SK-N-SH (cell line): ENCODE data around the gene ITGA8. TPM values are rescaled to one million over a fixed set of nuclear protein-coding genes. Genes with fewer than 3 reads are reported as not detected.

Source experiments
- CTCF ChIA-PET: fragments of 300-600, 350-600 bp; formaldehyde crosslinking; extraction: SDS; loops from one replicate; lab custom pipeline; 2021; lab: Yijun Ruan, JAX
- POLR2A ChIA-PET: fragments of 350-600 bp; sonication (Branson Sonifier 250); formaldehyde crosslinking; extraction: SDS; loops from one replicate; lab custom pipeline; 2020; ENCODE audit warnings: antibody characterized with exemption, inconsistent platforms; lab: Yijun Ruan, JAX
- DNase-seq: peaks from one replicate; pipeline ENCODE4 v3.0.0; 2012
- H2AFZ ChIP-seq: fragments of 200-600 bp; sonication (generic); 2 replicates; pipeline ENCODE4 v1.8.1; 2016; ENCODE audit warnings: antibody characterized with exemption, mild to moderate bottlenecking, low read depth
- H3F3A ChIP-seq: fragments of 200-600 bp; sonication (generic); replicated peaks from 2 replicates; pipeline ENCODE3; 2016; ENCODE audit warnings: antibody characterized with exemption, mild to moderate bottlenecking; ENCODE audit not compliant: insufficient read depth
- H3K27ac ChIP-seq, 2 experiments: fragments of 200-500 bp in 1 of 2; fragments of 200-600 bp in 1 of 2; sonication (Bioruptor generic) in 1 of 2; sonication (generic), shearing (Covaris generic) in 1 of 2; 2 replicates each; pipeline versions ENCODE4 v1.5.1 to v1.6.1; 2014 to 2016; ENCODE audit warnings: low read depth in 2 of 2, inconsistent platforms in 1 of 2, low read length in 1 of 2, mild to moderate bottlenecking in 1 of 2, mixed read lengths in 1 of 2
- H3K27me3 ChIP-seq: fragments of 200-600 bp; sonication (generic), shearing (Covaris generic); 2 replicates; pipeline ENCODE4 v1.6.1; 2016; ENCODE audit warnings: mixed run types; ENCODE audit not compliant: insufficient read depth
- H3K36me3 ChIP-seq, 2 experiments: fragments of 200-500 bp in 1 of 2; fragments of 200-600 bp in 1 of 2; sonication (Bioruptor generic) in 1 of 2; sonication (generic) in 1 of 2; replicated peaks in 1 of 2; 2 replicates each; pipeline versions ENCODE3 to v1.5.1; 2014 to 2016; ENCODE audit warnings: low read length in 1 of 2, mild to moderate bottlenecking in 1 of 2; ENCODE audit not compliant: insufficient read depth in 2 of 2, control insufficient read depth in 1 of 2
- H3K4me1 ChIP-seq, 2 experiments: fragments of 200-500 bp in 1 of 2; fragments of 200-600 bp in 1 of 2; sonication (Bioruptor generic) in 1 of 2; sonication (generic), shearing (Covaris generic) in 1 of 2; 2 replicates each; pipeline versions ENCODE4 v1.5.1 to v1.6.1; 2014 to 2016; ENCODE audit warnings: low read depth in 1 of 2, low read length in 1 of 2, mixed run types in 1 of 2; ENCODE audit not compliant: insufficient read depth in 2 of 2, control insufficient read depth in 1 of 2
- H3K4me2 ChIP-seq: fragments of 200-600 bp; sonication (generic), shearing (Covaris generic); 2 replicates; pipeline ENCODE4 v1.6.1; 2017; ENCODE audit warnings: mixed run types
- H3K4me3 ChIP-seq, 2 experiments: fragments of 200-500 bp in 1 of 2; fragments of 200-600 bp in 1 of 2; sonication (Bioruptor generic) in 1 of 2; sonication (generic), shearing (Covaris generic) in 1 of 2; 2 replicates each; pipeline versions ENCODE4 v1.5.1 to v1.8.1; 2014 to 2016; ENCODE audit warnings: low read depth in 2 of 2, inconsistent platforms in 1 of 2, low read length in 1 of 2, mild to moderate bottlenecking in 1 of 2, mixed read lengths in 1 of 2, moderate library complexity in 1 of 2
- H3K79me2 ChIP-seq: fragments of 200-600 bp; sonication (generic); 2 replicates; pipeline ENCODE4 v1.8.1; 2017; ENCODE audit warnings: mild to moderate bottlenecking; ENCODE audit not compliant: insufficient read depth
- H3K9ac ChIP-seq: fragments of 200-600 bp; sonication (generic); 2 replicates; pipeline ENCODE4 v1.6.1; 2017; ENCODE audit warnings: mixed run types
- H3K9me2 ChIP-seq: fragments of 200-600 bp; sonication (generic); 2 replicates; pipeline ENCODE4 v1.6.1; 2017; ENCODE audit warnings: mixed run types
- H3K9me3 ChIP-seq: fragments of 200-600 bp; sonication (generic); 2 replicates; pipeline ENCODE4 v1.6.1; 2017; ENCODE audit warnings: mixed run types, mild to moderate bottlenecking, moderate library complexity
- H4K20me1 ChIP-seq: fragments of 200-600 bp; sonication (generic); 2 replicates; pipeline ENCODE4 v1.6.1; 2017; ENCODE audit warnings: mild to moderate bottlenecking, mixed run types; ENCODE audit not compliant: insufficient read depth
- EP300 ChIP-seq, 2 experiments: IDR thresholded peaks; 2 replicates each; pipeline versions ENCODE4 v1.4.0 to v1.6.1; 2012; ENCODE audit warnings: borderline replicate concordance in 1 of 2, low read depth in 1 of 2, low read length in 1 of 2
- EZH2phosphoT487 ChIP-seq: fragments of 200-600 bp; sonication (generic); IDR thresholded peaks from 2 replicates; pipeline ENCODE4 v1.6.1; 2017; ENCODE audit warnings: low read depth, mixed run types, mild to moderate bottlenecking, antibody characterized with exemption, moderate library complexity, borderline replicate concordance
- FOXJ3 ChIP-seq: sonication (generic); formaldehyde crosslinking; IDR thresholded peaks from 2 replicates; pipeline ENCODE4 v1.5.1; 2020; ENCODE audit warnings: mild to moderate bottlenecking, missing genetic modification reagents
- GABPA ChIP-seq: IDR thresholded peaks from 2 replicates; pipeline ENCODE4 v1.4.0; 2012; ENCODE audit warnings: low read depth, mild to moderate bottlenecking
- JUND ChIP-seq: IDR thresholded peaks from 2 replicates; pipeline ENCODE4 v1.4.0; 2012
- NFIC ChIP-seq: IDR thresholded peaks from 2 replicates; pipeline ENCODE4 v1.4.0; 2012; ENCODE audit warnings: borderline replicate concordance
- NRF1 ChIP-seq: IDR thresholded peaks from 2 replicates; pipeline ENCODE4 v1.6.1; 2012; ENCODE audit warnings: low read depth, mild to moderate bottlenecking, low read length
- RAD21 ChIP-seq: IDR thresholded peaks from 2 replicates; pipeline ENCODE4 v1.6.1; 2012; ENCODE audit warnings: mild to moderate bottlenecking, low read length
- RCOR1 ChIP-seq: fragments of 150-350 bp; IDR thresholded peaks from 2 replicates; pipeline ENCODE4 v1.6.1; 2017; ENCODE audit warnings: antibody characterized with exemption, low read length
- RFX5 ChIP-seq: IDR thresholded peaks from 2 replicates; pipeline ENCODE4 v1.6.1; 2012; ENCODE audit warnings: mild to moderate bottlenecking, improper control_type of control experiment, low read length
- RXRA ChIP-seq: IDR thresholded peaks from 2 replicates; pipeline ENCODE4 v1.4.0; 2012; ENCODE audit warnings: low read depth, mild to moderate bottlenecking, borderline replicate concordance
- SIN3A ChIP-seq: IDR thresholded peaks from 2 replicates; pipeline ENCODE4 v1.6.1; 2012; ENCODE audit warnings: low read depth, mild to moderate bottlenecking, low read length, moderate library complexity, borderline replicate concordance
- SMC3 ChIP-seq: IDR thresholded peaks from 2 replicates; pipeline ENCODE4 v1.6.1; 2012; ENCODE audit warnings: low read depth, low read length, improper control_type of control experiment
- TAF1 ChIP-seq: IDR thresholded peaks from 2 replicates; pipeline ENCODE4 v1.6.1; 2012; ENCODE audit warnings: low read depth, mild to moderate bottlenecking, low read length, moderate library complexity, borderline replicate concordance
- TEAD4 ChIP-seq: IDR thresholded peaks from 2 replicates; pipeline ENCODE4 v1.4.0; 2012; ENCODE audit warnings: mild to moderate bottlenecking, borderline replicate concordance; ENCODE audit not compliant: insufficient read depth
- YY1 ChIP-seq: IDR thresholded peaks from 2 replicates; pipeline ENCODE4 v1.4.0; 2012; ENCODE audit warnings: low read depth, mild to moderate bottlenecking
- WGBS: methylation state at CpG from one replicate; pipeline ENCODE4 v1.1.6; 2017; ENCODE audit warnings: low lambda C conversion rate; 5-methylcytosine and 5-hydroxymethylcytosine counted together
- polyA plus RNA-seq, 3 experiments: library from polyadenylated mRNA; depleted of rRNA; stranded (reverse); fragments of >200 nt; gene quantifications; 2 replicates each; pipeline ENCODE4 v1.2.3, GENCODE V29; 2012
- TF ChIP-seq, protein P1 (sequence below): IDR thresholded peaks from 2 replicates; pipeline ENCODE4 v1.4.0; 2012; ENCODE audit warnings: low read depth, borderline replicate concordance
- TF ChIP-seq, protein P2 (sequence below): IDR thresholded peaks from 2 replicates; pipeline ENCODE4 v1.4.0; 2012; ENCODE audit warnings: low read depth, borderline replicate concordance
- TF ChIP-seq, protein P3 (sequence below): fragments of 150-350 bp; IDR thresholded peaks from 2 replicates; pipeline ENCODE4 v1.6.1; 2017; ENCODE audit warnings: antibody characterized with exemption, low read length, low read depth, borderline replicate concordance
- TF ChIP-seq, protein P4 (sequence below): IDR thresholded peaks from 2 replicates; pipeline ENCODE4 v1.6.1; 2012; ENCODE audit warnings: mild to moderate bottlenecking, low read depth, low read length, moderate library complexity

Gene ITGA8
- polyA plus RNA-seq, 1 of the 3 experiments (the other 2 are of a cell fraction): not detected

DNA sequence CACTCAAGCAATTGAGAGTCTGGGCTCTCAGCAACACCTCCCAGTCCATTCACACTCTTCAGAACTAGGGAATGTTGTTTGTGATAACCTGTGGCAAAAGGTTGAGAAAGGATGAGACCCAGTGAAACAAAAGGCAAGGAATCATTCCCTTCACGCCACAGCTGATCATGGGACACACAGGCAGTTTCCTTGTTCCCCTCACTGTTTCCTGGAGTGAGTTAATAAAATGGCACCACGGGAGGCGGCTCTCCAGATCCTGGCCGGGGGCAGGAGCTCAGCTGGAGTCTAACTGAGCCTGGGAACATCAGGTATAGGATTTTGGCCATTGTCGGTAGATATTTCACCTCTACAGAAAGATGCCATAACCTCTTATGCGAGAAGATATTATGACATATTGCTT, 241.3 kb downstream of the ITGA8 start:
- no peaks in the 10 kb centered on the region for H3K36me3 ChIP-seq
- no peak overlapping the region for H3K4me3 ChIP-seq
- H3K4me2 ChIP-seq: no peak overlapping the region
- no peaks in the 10 kb centered on the region for H3K79me2 ChIP-seq
- H3K27me3 ChIP-seq: no peaks in the 10 kb centered on the region; the same call in 1 of the 2 replicates
- WGBS: 22% methylated on average over 6 of the region's 6 CpGs
- peaks cover 0 to 2% of the 10 kb centered on the region in 2 experiments; a peak in 1 of 4 replicates for H3K4me1 ChIP-seq
- no peaks in the 10 kb centered on the region for H4K20me1 ChIP-seq
- no peaks in the 10 kb centered on the region for H3K9me2 ChIP-seq
- H3K9me3 ChIP-seq: no peaks in the 10 kb centered on the region
- H3K9ac ChIP-seq: no peak overlapping the region
- no peak overlapping the region for H3K27ac ChIP-seq
- no peak for DNase-seq
- no peaks in the 10 kb centered on the region for H3F3A ChIP-seq
- ChIA-PET CTCF (interaction anchor here (1.2 to 1.6 kb wide), 2 partner anchors 16 to 39 kb away, joined by 4 to 5 read pairs; no protein-coding TSS in a partner anchor), POLR2A (no interaction called here)
- no peak overlapping the region for H2AFZ ChIP-seq
- no peak for TF ChIP-seq YY1
- no peak for TF ChIP-seq SMC3
- no peak for TF ChIP-seq GABPA
- TF ChIP-seq EZH2phosphoT487: no peak
- TF ChIP-seq RFX5: no peak
- no peak for TF ChIP-seq EP300 (IDR thresholded peaks at IDR 0.05; ENCODE audit: borderline replicate concordance in 1 of 2, low read depth in 1 of 2, low read length in 1 of 2)
- TF ChIP-seq FOXJ3 (CRISPR knock-in tag): no peak
- no peak for TF ChIP-seq RAD21
- no peak for TF ChIP-seq SIN3A
- no peak for TF ChIP-seq RXRA
- TF ChIP-seq, protein P1, sequence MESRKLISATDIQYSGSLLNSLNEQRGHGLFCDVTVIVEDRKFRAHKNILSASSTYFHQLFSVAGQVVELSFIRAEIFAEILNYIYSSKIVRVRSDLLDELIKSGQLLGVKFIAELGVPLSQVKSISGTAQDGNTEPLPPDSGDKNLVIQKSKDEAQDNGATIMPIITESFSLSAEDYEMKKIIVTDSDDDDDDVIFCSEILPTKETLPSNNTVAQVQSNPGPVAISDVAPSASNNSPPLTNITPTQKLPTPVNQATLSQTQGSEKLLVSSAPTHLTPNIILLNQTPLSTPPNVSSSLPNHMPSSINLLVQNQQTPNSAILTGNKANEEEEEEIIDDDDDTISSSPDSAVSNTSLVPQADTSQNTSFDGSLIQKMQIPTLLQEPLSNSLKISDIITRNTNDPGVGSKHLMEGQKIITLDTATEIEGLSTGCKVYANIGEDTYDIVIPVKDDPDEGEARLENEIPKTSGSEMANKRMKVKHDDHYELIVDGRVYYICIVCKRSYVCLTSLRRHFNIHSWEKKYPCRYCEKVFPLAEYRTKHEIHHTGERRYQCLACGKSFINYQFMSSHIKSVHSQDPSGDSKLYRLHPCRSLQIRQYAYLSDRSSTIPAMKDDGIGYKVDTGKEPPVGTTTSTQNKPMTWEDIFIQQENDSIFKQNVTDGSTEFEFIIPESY: no peak
- no peak for TF ChIP-seq NFIC
- TF ChIP-seq, protein P2, sequence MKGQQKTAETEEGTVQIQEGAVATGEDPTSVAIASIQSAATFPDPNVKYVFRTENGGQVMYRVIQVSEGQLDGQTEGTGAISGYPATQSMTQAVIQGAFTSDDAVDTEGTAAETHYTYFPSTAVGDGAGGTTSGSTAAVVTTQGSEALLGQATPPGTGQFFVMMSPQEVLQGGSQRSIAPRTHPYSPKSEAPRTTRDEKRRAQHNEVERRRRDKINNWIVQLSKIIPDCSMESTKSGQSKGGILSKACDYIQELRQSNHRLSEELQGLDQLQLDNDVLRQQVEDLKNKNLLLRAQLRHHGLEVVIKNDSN: no peak
- TF ChIP-seq, protein P3, sequence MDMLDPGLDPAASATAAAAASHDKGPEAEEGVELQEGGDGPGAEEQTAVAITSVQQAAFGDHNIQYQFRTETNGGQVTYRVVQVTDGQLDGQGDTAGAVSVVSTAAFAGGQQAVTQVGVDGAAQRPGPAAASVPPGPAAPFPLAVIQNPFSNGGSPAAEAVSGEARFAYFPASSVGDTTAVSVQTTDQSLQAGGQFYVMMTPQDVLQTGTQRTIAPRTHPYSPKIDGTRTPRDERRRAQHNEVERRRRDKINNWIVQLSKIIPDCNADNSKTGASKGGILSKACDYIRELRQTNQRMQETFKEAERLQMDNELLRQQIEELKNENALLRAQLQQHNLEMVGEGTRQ: no peak
- no peak for TF ChIP-seq NRF1
- TF ChIP-seq RCOR1: no peak
- TF ChIP-seq, protein P4, sequence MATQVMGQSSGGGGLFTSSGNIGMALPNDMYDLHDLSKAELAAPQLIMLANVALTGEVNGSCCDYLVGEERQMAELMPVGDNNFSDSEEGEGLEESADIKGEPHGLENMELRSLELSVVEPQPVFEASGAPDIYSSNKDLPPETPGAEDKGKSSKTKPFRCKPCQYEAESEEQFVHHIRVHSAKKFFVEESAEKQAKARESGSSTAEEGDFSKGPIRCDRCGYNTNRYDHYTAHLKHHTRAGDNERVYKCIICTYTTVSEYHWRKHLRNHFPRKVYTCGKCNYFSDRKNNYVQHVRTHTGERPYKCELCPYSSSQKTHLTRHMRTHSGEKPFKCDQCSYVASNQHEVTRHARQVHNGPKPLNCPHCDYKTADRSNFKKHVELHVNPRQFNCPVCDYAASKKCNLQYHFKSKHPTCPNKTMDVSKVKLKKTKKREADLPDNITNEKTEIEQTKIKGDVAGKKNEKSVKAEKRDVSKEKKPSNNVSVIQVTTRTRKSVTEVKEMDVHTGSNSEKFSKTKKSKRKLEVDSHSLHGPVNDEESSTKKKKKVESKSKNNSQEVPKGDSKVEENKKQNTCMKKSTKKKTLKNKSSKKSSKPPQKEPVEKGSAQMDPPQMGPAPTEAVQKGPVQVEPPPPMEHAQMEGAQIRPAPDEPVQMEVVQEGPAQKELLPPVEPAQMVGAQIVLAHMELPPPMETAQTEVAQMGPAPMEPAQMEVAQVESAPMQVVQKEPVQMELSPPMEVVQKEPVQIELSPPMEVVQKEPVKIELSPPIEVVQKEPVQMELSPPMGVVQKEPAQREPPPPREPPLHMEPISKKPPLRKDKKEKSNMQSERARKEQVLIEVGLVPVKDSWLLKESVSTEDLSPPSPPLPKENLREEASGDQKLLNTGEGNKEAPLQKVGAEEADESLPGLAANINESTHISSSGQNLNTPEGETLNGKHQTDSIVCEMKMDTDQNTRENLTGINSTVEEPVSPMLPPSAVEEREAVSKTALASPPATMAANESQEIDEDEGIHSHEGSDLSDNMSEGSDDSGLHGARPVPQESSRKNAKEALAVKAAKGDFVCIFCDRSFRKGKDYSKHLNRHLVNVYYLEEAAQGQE: no peak
- TF ChIP-seq JUND: no peak
- TF ChIP-seq TAF1: no peak
- no peak for TF ChIP-seq TEAD4
